Osteoblast (primary cell): ENCODE results near the gene PLXNA4. TPM values are rescaled to one million over a fixed set of nuclear protein-coding genes. Genes with fewer than 3 reads are reported as not detected.
A peak's percentile ranks its signal among the peaks of the same experiment; 100 is the strongest.

ENCODE experiments used
- DNase-seq: peaks from one replicate; pipeline ENCODE4 v3.0.0; 2011; ENCODE audit warnings: low spot score, mixed read lengths; ENCODE audit not compliant: insufficient read length; ENCODE audit errors: missing footprints
- H2AFZ ChIP-seq: 2 replicates; pipeline ENCODE4 v1.6.0; 2011; ENCODE audit warnings: mild to moderate bottlenecking, low read length
- H3K27ac ChIP-seq: 2 replicates; pipeline ENCODE4 v1.5.1; 2011; ENCODE audit warnings: mild to moderate bottlenecking, low read depth, low read length, moderate library complexity
- H3K27me3 ChIP-seq: 2 replicates; pipeline ENCODE4 v1.6.0; 2012; ENCODE audit warnings: mild to moderate bottlenecking, control low read depth, inconsistent platforms, low read length, moderate library complexity; ENCODE audit not compliant: insufficient read depth
- H3K36me3 ChIP-seq: 2 replicates; pipeline ENCODE4 v1.5.1; 2011; ENCODE audit warnings: mild to moderate bottlenecking, low read length, control low read depth, moderate library complexity; ENCODE audit not compliant: insufficient read depth
- H3K4me1 ChIP-seq: 2 replicates; pipeline ENCODE4 v1.5.1; 2011; ENCODE audit warnings: mild to moderate bottlenecking, low read length, control low read depth, moderate library complexity; ENCODE audit not compliant: insufficient read depth
- H3K4me2 ChIP-seq: 2 replicates; pipeline ENCODE4 v1.6.0; 2011; ENCODE audit warnings: mild to moderate bottlenecking, low read length; ENCODE audit not compliant: insufficient read depth
- H3K4me3 ChIP-seq: fragments of 200-600 bp; sonication (generic); 3 replicates; pipeline ENCODE4 v1.5.1; 2012; ENCODE audit warnings: mild to moderate bottlenecking, low read length, inconsistent platforms; ENCODE audit not compliant: insufficient read depth
- H3K79me2 ChIP-seq: 2 replicates; pipeline ENCODE4 v1.6.0; 2012; ENCODE audit warnings: mild to moderate bottlenecking, low read length, control low read depth, inconsistent platforms; ENCODE audit not compliant: insufficient read depth
- H3K9me3 ChIP-seq: 2 replicates; pipeline ENCODE4 v1.5.1; 2011; ENCODE audit warnings: low read depth, low read length, control low read depth
- H4K20me1 ChIP-seq: 2 replicates; pipeline ENCODE4 v1.6.0; 2012; ENCODE audit warnings: mild to moderate bottlenecking, low read length, control low read depth; ENCODE audit not compliant: insufficient read depth
- CTCF ChIP-seq: IDR thresholded peaks from 2 replicates; pipeline ENCODE4 v1.5.1; 2011; ENCODE audit warnings: mild to moderate bottlenecking, low read depth, low read length, moderate library complexity; ENCODE audit errors: extremely low read depth
- total RNA-seq: library from RNA; depleted of rRNA; stranded (reverse); fragments of >200 nt; gene quantifications from 2 replicates; pipeline ENCODE4 v1.2.3, GENCODE V29; 2012

PLXNA4 gene
- total RNA-seq, 1 donor, result 4.3 TPM

GRCh38 chr7:132355048-132355447, 221.2 kb downstream of the PLXNA4 start:
- Histone ChIP-seq H3K4me1 (peaks cover 2% of the 10 kb centered on the region), H3K9me3 (no peaks in the 10 kb centered on the region), H4K20me1 (no peaks in the 10 kb centered on the region), H3K27me3 (peaks cover 10% of the 10 kb centered on the region), H3K4me2 (no peak overlapping the region), H3K79me2 (no peaks in the 10 kb centered on the region), H3K4me3 (no peak overlapping the region), H3K27ac (no peak overlapping the region), H3K36me3 (no peaks in the 10 kb centered on the region), H2AFZ (no peak overlapping the region)
- no peak for TF ChIP-seq CTCF
- no peak for DNase-seq

- Histone ChIP-seq H3K27me3 (peaks cover 10% of the 10 kb centered on the region), H3K4me1 (peaks cover 2% of the 10 kb centered on the region), H2AFZ (no peak overlapping the region), H3K36me3 (no peaks in the 10 kb centered on the region), H3K4me3 (no peak overlapping the region), H3K9me3 (no peaks in the 10 kb centered on the region), H3K4me2 (no peak overlapping the region), H3K27ac (no peak overlapping the region), H3K79me2 (no peaks in the 10 kb centered on the region), H4K20me1 (no peaks in the 10 kb centered on the region)
- TF ChIP-seq CTCF, result no peak
- DNase-seq, result peak; percentile 61
These were observed 221.7 kb downstream of the PLXNA4 start for GRCh38 chr7:132354527-132354926.

- Histone ChIP-seq H4K20me1 (no peaks in the 10 kb centered on the region), H3K79me2 (no peaks in the 10 kb centered on the region), H3K27me3 (peaks cover 10% of the 10 kb centered on the region), H3K27ac (no peak overlapping the region), H2AFZ (no peak overlapping the region), H3K9me3 (no peaks in the 10 kb centered on the region), H3K4me3 (no peak overlapping the region), H3K4me2 (no peak overlapping the region), H3K4me1 (peaks cover 2% of the 10 kb centered on the region), H3K36me3 (no peaks in the 10 kb centered on the region)
- no peak for DNase-seq
- TF ChIP-seq CTCF, result no peak
These were observed 222.3 kb downstream of the PLXNA4 start for GRCh38 chr7:132353936-132354335.

- Histone ChIP-seq H4K20me1 (no peaks in the 10 kb centered on the region), H3K4me1 (peaks cover 2% of the 10 kb centered on the region), H2AFZ (no peak overlapping the region), H3K27me3 (peaks cover 10% of the 10 kb centered on the region), H3K27ac (no peak overlapping the region), H3K4me2 (no peak overlapping the region), H3K36me3 (no peaks in the 10 kb centered on the region), H3K9me3 (no peaks in the 10 kb centered on the region), H3K79me2 (no peaks in the 10 kb centered on the region), H3K4me3 (no peak overlapping the region)
- TF ChIP-seq CTCF, result no peak
- DNase-seq, result no peak
These were observed 223.5 kb downstream of the PLXNA4 start for GRCh38 chr7:132352800-132353199.
